ENCODE results near the gene CD33.

DNA sequence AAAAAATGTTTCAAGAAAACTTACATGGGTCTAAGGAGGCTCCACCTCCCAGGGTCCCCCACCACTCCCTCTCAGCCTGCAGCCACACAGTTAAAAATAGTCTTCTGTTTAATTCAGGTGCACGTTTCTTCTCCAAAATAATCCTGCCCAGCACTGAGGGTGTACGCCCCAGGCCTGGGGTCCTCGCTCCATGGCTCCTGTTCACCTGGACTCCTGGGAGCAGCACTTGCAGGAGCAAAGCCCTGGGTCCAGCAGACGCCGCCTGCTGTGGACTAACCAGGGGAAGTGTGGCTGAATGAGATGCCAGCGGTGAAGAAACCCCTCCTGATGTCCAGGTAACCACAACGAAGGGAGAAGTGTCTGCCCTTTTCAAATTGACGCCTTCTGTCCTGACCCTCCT lies 41.3 kb upstream of the CD33 start:
- TF ChIP-seq, protein P1, sequence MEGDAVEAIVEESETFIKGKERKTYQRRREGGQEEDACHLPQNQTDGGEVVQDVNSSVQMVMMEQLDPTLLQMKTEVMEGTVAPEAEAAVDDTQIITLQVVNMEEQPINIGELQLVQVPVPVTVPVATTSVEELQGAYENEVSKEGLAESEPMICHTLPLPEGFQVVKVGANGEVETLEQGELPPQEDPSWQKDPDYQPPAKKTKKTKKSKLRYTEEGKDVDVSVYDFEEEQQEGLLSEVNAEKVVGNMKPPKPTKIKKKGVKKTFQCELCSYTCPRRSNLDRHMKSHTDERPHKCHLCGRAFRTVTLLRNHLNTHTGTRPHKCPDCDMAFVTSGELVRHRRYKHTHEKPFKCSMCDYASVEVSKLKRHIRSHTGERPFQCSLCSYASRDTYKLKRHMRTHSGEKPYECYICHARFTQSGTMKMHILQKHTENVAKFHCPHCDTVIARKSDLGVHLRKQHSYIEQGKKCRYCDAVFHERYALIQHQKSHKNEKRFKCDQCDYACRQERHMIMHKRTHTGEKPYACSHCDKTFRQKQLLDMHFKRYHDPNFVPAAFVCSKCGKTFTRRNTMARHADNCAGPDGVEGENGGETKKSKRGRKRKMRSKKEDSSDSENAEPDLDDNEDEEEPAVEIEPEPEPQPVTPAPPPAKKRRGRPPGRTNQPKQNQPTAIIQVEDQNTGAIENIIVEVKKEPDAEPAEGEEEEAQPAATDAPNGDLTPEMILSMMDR (IDR thresholded peaks at IDR 0.05 in 8 of 11, conservative IDR thresholded peaks at IDR 0.05 in 3 of 11): no peak
- TF ChIP-seq POLR2AphosphoS5 (IDR thresholded peaks at IDR 0.05) (no peak), POLR2A (IDR thresholded peaks at IDR 0.05) (no peak)
